ENCODE data around the gene IL1R2. TPM values are rescaled to one million over a fixed set of nuclear protein-coding genes. Genes with fewer than 3 reads are reported as not detected.

The IL1R2 gene
- total and polyA plus RNA-seq, 2 of the 13 experiments (the other 11 are each of a cell fraction or from before 2014, with no cell fraction given) = 3.6 to 7.3 TPM

GRCh38 chr2:102046135-102046986, 54.6 kb downstream of the IL1R2 start (continued):
- TF ChIP-seq ZNF720 (CRISPR knock-in tag; IDR thresholded peaks at IDR 0.05) (peak; percentile 36; the same call in 1 of the 2 replicates), THAP11 (CRISPR knock-in tag; IDR thresholded peaks at IDR 0.05) (peak; percentile 82), ELF3 (CRISPR knock-in tag; IDR thresholded peaks at IDR 0.05) (peak; percentile 100), TBX3 (IDR thresholded peaks at IDR 0.05; ENCODE audit: borderline replicate concordance) (peak; percentile 63; the same call in 1 of the 2 replicates), RFXANK (CRISPR knock-in tag; IDR thresholded peaks at IDR 0.05) (peak; percentile 84; the same call in 1 of the 2 replicates), HNF4G (IDR thresholded peaks at IDR 0.05; ENCODE audit: borderline replicate concordance, low read depth, low read length) (peak; percentile 89; the same call in 1 of the 2 replicates), HNF4G (CRISPR knock-in tag; IDR thresholded peaks at IDR 0.05; ENCODE audit: borderline replicate concordance, low read depth) (peak; percentile 87; the same call in 1 of the 2 replicates), BHLHE40 (IDR thresholded peaks at IDR 0.05; ENCODE audit: low read length) (peak; percentile 60; the same call in 1 of the 2 replicates), JUNB (CRISPR knock-in tag; IDR thresholded peaks at IDR 0.05; ENCODE audit: borderline replicate concordance) (no peak), ZBTB10 (CRISPR knock-in tag; IDR thresholded peaks at IDR 0.05; ENCODE audit: borderline replicate concordance) (no peak; the same call in 1 of the 2 replicates), ZFP36 (IDR thresholded peaks at IDR 0.05; ENCODE audit: borderline replicate concordance, low read depth, low read length, partially characterized antibody) (no peak), MIER3 (CRISPR knock-in tag; IDR thresholded peaks at IDR 0.05; ENCODE audit: borderline replicate concordance) (peak; percentile 99), KAT8 (CRISPR knock-in tag; IDR thresholded peaks at IDR 0.05) (peak; percentile 91), HMG20A (CRISPR knock-in tag; IDR thresholded peaks at IDR 0.05; ENCODE audit: borderline replicate concordance) (peak; percentile 98), PRDM4 (CRISPR knock-in tag; IDR thresholded peaks at IDR 0.05; ENCODE audit: borderline replicate concordance) (no peak), HNRNPK (IDR thresholded peaks at IDR 0.05; ENCODE audit: low read depth, low read length, poor library complexity, severe bottlenecking) (no peak), SPEN (CRISPR knock-in tag; IDR thresholded peaks at IDR 0.05; ENCODE audit: low read depth) (peak; percentile 88; the same call in 1 of the 2 replicates)
- TF ChIP-seq, protein P1, sequence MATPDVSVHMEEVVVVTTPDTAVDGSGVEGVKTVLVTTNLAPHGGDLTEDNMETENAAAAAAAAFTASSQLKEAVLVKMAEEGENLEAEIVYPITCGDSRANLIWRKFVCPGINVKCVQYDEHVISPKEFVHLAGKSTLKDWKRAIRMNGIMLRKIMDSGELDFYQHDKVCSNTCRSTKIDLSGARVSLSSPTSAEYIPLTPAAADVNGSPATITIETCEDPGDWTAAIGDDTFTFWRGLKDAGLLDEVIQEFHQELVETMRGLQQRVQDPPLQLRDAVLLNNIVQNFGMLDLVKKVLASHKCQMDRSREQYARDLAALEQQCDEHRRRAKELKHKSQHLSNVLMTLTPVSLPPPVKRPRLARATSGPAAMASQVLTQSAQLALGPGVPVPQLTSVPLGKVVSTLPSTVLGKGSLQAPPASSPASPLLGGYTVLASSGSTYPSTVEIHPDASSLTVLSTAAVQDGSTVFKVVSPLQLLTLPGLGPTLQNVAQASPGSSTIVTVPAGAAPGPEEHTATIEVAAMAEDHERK (CRISPR knock-in tag; IDR thresholded peaks at IDR 0.05; ENCODE audit: low read depth) = no peak; the same call in 1 of the 2 replicates
